Endothelial cell of umbilical vein (primary cell): ENCODE results near the gene MREG. TPM values are rescaled to one million over a fixed set of nuclear protein-coding genes. Genes with fewer than 3 reads are reported as not detected.

Experiments
- BruUV-seq: library from RNA; stranded (reverse); fragments of 400-500 nt; replicated peaks from 2 replicates; lab custom pipeline; 2021; lab: Mats Ljungman, UMichigan
- CTCF ChIA-PET: fragments of 300-600, 350-600 bp; sonication (Branson Sonifier 250); formaldehyde crosslinking; loops from one replicate; lab custom pipeline; 2021; ENCODE audit warnings: antibody characterized with exemption, inconsistent platforms; lab: Charles Lee
- POLR2A ChIA-PET: fragments of 300-600, 350-600 bp; sonication (Branson Sonifier 250); formaldehyde crosslinking; loops from one replicate; lab custom pipeline; 2021; ENCODE audit warnings: antibody characterized with exemption, inconsistent platforms; lab: Charles Lee
- DNase-seq: peaks from one replicate; pipeline ENCODE4 v3.0.0-alpha.2; 2011; ENCODE audit warnings: low read depth, low spot score
- FAIRE-seq: peaks from 2 replicates; lab custom pipeline; 2011; peaks lifted over from hg19 to GRCh38; lab: Jason Lieb, UNC
- H2AFZ ChIP-seq: 2 replicates; pipeline ENCODE4 v1.6.0; 2012; ENCODE audit warnings: low read depth, low read length, control low read depth, inconsistent platforms
- H3K27ac ChIP-seq: 2 replicates; pipeline ENCODE4 v1.5.1; 2011; ENCODE audit warnings: low read depth, mild to moderate bottlenecking, control low read depth, low read length, moderate library complexity; ENCODE audit not compliant: insufficient read depth
- H3K27me3 ChIP-seq, 2 experiments: 2 replicates each; pipeline versions ENCODE4 v1.6.0 to v1.6.1; 2011; ENCODE audit warnings: low read length in 2 of 2, mixed read lengths in 1 of 2; ENCODE audit not compliant: control insufficient read depth in 2 of 2, insufficient read depth in 2 of 2
- H3K36me3 ChIP-seq, 2 experiments: 2 replicates in 1 of 2; 3 replicates in 1 of 2; pipeline ENCODE4 v1.5.1; 2011; ENCODE audit warnings: low read length in 2 of 2, mild to moderate bottlenecking in 1 of 2, moderate library complexity in 1 of 2; ENCODE audit not compliant: control insufficient read depth in 2 of 2, insufficient read depth in 2 of 2; ENCODE audit errors: extremely low read depth in 1 of 2
- H3K4me1 ChIP-seq: 3 replicates; pipeline ENCODE4 v1.5.1; 2011; ENCODE audit warnings: mild to moderate bottlenecking, low read length; ENCODE audit not compliant: control insufficient read depth, insufficient read depth; ENCODE audit errors: extremely low read depth
- H3K4me2 ChIP-seq: 2 replicates; pipeline ENCODE4 v1.6.1; 2011; ENCODE audit warnings: low read length, control low read depth, mixed read lengths; ENCODE audit not compliant: insufficient read depth
- H3K4me3 ChIP-seq, 3 experiments: fragments of 200-600 bp in 1 of 3; sonication (generic), shearing (Covaris generic) in 1 of 3; replicated peaks in 1 of 3; 2 replicates each; pipeline ENCODE4 v1.5.1; 2011 to 2016; ENCODE audit warnings: control low read depth in 3 of 3, low read length in 3 of 3, mild to moderate bottlenecking in 2 of 3, inconsistent platforms in 1 of 3, low read depth in 1 of 3, moderate library complexity in 1 of 3; ENCODE audit not compliant: insufficient read depth in 1 of 3
- H3K79me2 ChIP-seq: 2 replicates; pipeline ENCODE4 v1.6.0; 2012; ENCODE audit warnings: low read length, inconsistent platforms; ENCODE audit not compliant: control insufficient read depth, insufficient read depth
- H3K9ac ChIP-seq: replicated peaks from 2 replicates; pipeline ENCODE3; 2011; ENCODE audit warnings: low read length, control low read depth; ENCODE audit not compliant: insufficient read depth; ENCODE audit errors: extremely low read depth
- H3K9me1 ChIP-seq: replicated peaks from 3 replicates; pipeline ENCODE4 v1.6.0; 2011; ENCODE audit warnings: mild to moderate bottlenecking, low read length; ENCODE audit not compliant: control insufficient read depth, insufficient read depth; ENCODE audit errors: extremely low read depth
- H3K9me3 ChIP-seq: replicated peaks from 2 replicates; pipeline ENCODE4 v1.5.1; 2012; ENCODE audit warnings: low read length, inconsistent platforms; ENCODE audit not compliant: control insufficient read depth, insufficient read depth
- H4K20me1 ChIP-seq: replicated peaks from 2 replicates; pipeline ENCODE3; 2011; ENCODE audit warnings: mild to moderate bottlenecking, low read length; ENCODE audit not compliant: control insufficient read depth, insufficient read depth; ENCODE audit errors: extremely low read depth
- CTCF ChIP-seq, 2 donors: IDR thresholded peaks; 1 replicate in 1 of 2; 2 replicates in 1 of 2; pipeline ENCODE4 v1.5.1; 2011; ENCODE audit warnings: low read length in 2 of 2, mild to moderate bottlenecking in 2 of 2, moderate library complexity in 2 of 2, control low read depth in 1 of 2, inconsistent platforms in 1 of 2, low read depth in 1 of 2; ENCODE audit not compliant: insufficient read depth in 1 of 2; ENCODE audit errors: extremely low read depth in 1 of 2
- EZH2 ChIP-seq: IDR thresholded peaks from 2 replicates; pipeline ENCODE4 v1.6.1; 2012; ENCODE audit warnings: borderline replicate concordance, low read depth, mild to moderate bottlenecking, moderate library complexity, low read length, inconsistent platforms; ENCODE audit not compliant: severe bottlenecking
- FOS ChIP-seq: IDR thresholded peaks from 2 replicates; pipeline ENCODE4 v1.6.1; 2011; ENCODE audit warnings: mild to moderate bottlenecking, low read length, moderate library complexity, borderline replicate concordance; ENCODE audit not compliant: insufficient read depth
- GATA2 ChIP-seq: IDR thresholded peaks from 2 replicates; pipeline ENCODE4 v1.7.0; 2011; ENCODE audit warnings: low read depth, mild to moderate bottlenecking, moderate library complexity, mixed read lengths, low read length; ENCODE audit not compliant: insufficient read length, insufficient read depth
- JUN ChIP-seq: IDR thresholded peaks from 2 replicates; pipeline ENCODE4 v1.6.1; 2011; ENCODE audit warnings: borderline replicate concordance, low read depth; ENCODE audit not compliant: insufficient read length, insufficient read depth
- MAX ChIP-seq: IDR thresholded peaks from 2 replicates; pipeline ENCODE4 v1.6.1; 2011; ENCODE audit not compliant: insufficient read depth, insufficient read length
- MYC ChIP-seq: IDR thresholded peaks from one replicate; pipeline ENCODE4 v1.6.1; 2011; ENCODE audit warnings: mild to moderate bottlenecking, low read depth, low read length
- POLR2A ChIP-seq: IDR thresholded peaks from 2 replicates; pipeline ENCODE4 v1.6.1; 2012; ENCODE audit warnings: low read depth, mild to moderate bottlenecking, control low read depth, low read length
- POLR2AphosphoS5 ChIP-seq: IDR thresholded peaks from 2 replicates; pipeline ENCODE4 v1.6.1; 2012; ENCODE audit warnings: low read depth, mild to moderate bottlenecking, control low read depth, low read length, moderate library complexity; ENCODE audit not compliant: insufficient read depth
- dilution Hi-C: fragments of 300-500 bp; cut with MboI; formaldehyde crosslinking; loops from one replicate; pipeline ENCODE4 v1.15.0; 2019; ENCODE audit warnings: low sequenced_read_pairs; ENCODE audit not compliant: extremely low pct_ligation_motif_present
- intact Hi-C: fragments of 100-400 bp; cut with micrococcal nuclease; formaldehyde crosslinking; loops from one replicate; pipeline ENCODE4 v1.10.0; 2022
- polyA plus RNA-seq, 4 experiments: library from polyadenylated mRNA; depleted of rRNA in 3 of 4; stranded (reverse) in 3 of 4; unstranded in 1 of 4; fragments of >200 nt; gene quantifications; 2 replicates each; pipeline versions ENCODE4 v1.2.1 to v1.2.3, GENCODE V29; 2011 to 2012; ENCODE audit warnings: missing spikeins in 1 of 4
- total RNA-seq: library from RNA; stranded (reverse); gene quantifications from 2 replicates; pipeline ENCODE4 v1.2.3, GENCODE V29; 2021

Gene MREG
- total and polyA plus RNA-seq, 2 donors (not counting 3 experiments of a cell fraction or from before 2014, with no cell fraction given), result 0.41 to 3.9 TPM

GRCh38 chr2:215951558-215951957 lies 61.8 kb downstream of the MREG start:
- no peak overlapping the region for H3K4me3 ChIP-seq
- no peak overlapping the region for H3K27ac ChIP-seq
- CTCF ChIA-PET, result interaction anchor here (0.9 to 4.6 kb wide), 5 partner anchors 10 to 69 kb away, joined by 3 to 107 read pairs (median 4); no protein-coding TSS in a partner anchor
- no peak overlapping the region for H3K9ac ChIP-seq
- dilution Hi-C loops, result no loop called here
- POLR2A ChIA-PET, result no interaction called here
- no TSS peak for BruUV-seq
- intact Hi-C loops, result no loop called here
- H3K36me3 ChIP-seq, result no peaks in the 10 kb centered on the region
- H4K20me1 ChIP-seq, result no peaks in the 10 kb centered on the region
- H3K4me1 ChIP-seq, result no peaks in the 10 kb centered on the region
- H3K27me3 ChIP-seq, result no peaks in the 10 kb centered on the region
- no peaks in the 10 kb centered on the region for H3K79me2 ChIP-seq
- no peaks in the 10 kb centered on the region for H3K9me3 ChIP-seq
- H2AFZ ChIP-seq, result no peak overlapping the region
- H3K4me2 ChIP-seq, result no peak overlapping the region
- no peak for DNase-seq
- H3K9me1 ChIP-seq, result no peaks in the 10 kb centered on the region
- no peak for TF ChIP-seq POLR2A
- TF ChIP-seq MAX, result no peak
- no peak for TF ChIP-seq MYC
- no peak for TF ChIP-seq POLR2AphosphoS5
- no peak for TF ChIP-seq EZH2
- TF ChIP-seq CTCF (IDR thresholded peaks at IDR 0.05; ENCODE audit: extremely low read depth in 1 of 2, insufficient read depth in 1 of 2, low read depth in 1 of 2, low read length in 2 of 2), result no peak
- TF ChIP-seq GATA2, result no peak
- TF ChIP-seq FOS, result no peak
- TF ChIP-seq JUN, result no peak
- no peak for FAIRE-seq
